Body of pancreas (tissue), 4 donors: ENCODE data around the gene UBAC2. TPM values are rescaled to one million over a fixed set of nuclear protein-coding genes. Genes with fewer than 3 reads are reported as not detected.
A peak's percentile ranks its signal among the peaks of the same experiment; 100 is the strongest.

ENCODE experiments used
- ATAC-seq: fragments of 150-250 bp; one replicate; pipeline ENCODE4 v1.9.1; 2016
- DNase-seq, 4 donors: peaks; one replicate each; pipeline ENCODE4 v3.0.0-alpha.2; 2019
- H3K27ac ChIP-seq, 4 donors: fragments of 200-600 bp; sonication (generic); 1 replicate in 3 of 4; 2 replicates in 1 of 4; pipeline versions ENCODE4 v1.5.1 to v1.6.1; 2016 to 2019; ENCODE audit warnings: mild to moderate bottlenecking in 1 of 4, mixed read lengths in 1 of 4, moderate library complexity in 1 of 4
- H3K27me3 ChIP-seq, 2 donors: fragments of 200-600 bp; sonication (generic); one replicate each; pipeline ENCODE4 v1.6.0; 2016; ENCODE audit warnings: mild to moderate bottlenecking in 1 of 2
- H3K36me3 ChIP-seq, 2 donors: fragments of 200-600 bp; sonication (generic); replicated peaks in 1 of 2; 2 replicates each; pipeline ENCODE4 v1.5.1; 2016; ENCODE audit warnings: low read depth in 2 of 2; ENCODE audit not compliant: insufficient read depth in 1 of 2
- H3K4me1 ChIP-seq: fragments of 200-600 bp; sonication (generic); one replicate; pipeline ENCODE4 v1.6.0; 2016
- H3K4me3 ChIP-seq, 2 donors: fragments of 200-600 bp; sonication (generic); 1 replicate in 1 of 2; 2 replicates in 1 of 2; pipeline ENCODE4 v1.5.1; 2016 to 2019
- H3K9me3 ChIP-seq, 3 donors: fragments of 200-600 bp; sonication (generic); 1 replicate in 2 of 3; 2 replicates in 1 of 3; pipeline ENCODE4 v1.5.1; 2016
- CTCF ChIP-seq, 7 experiments: fragments of 450-650 bp in 4 of 7; fragments of 200-600 bp in 3 of 7; sonication (generic) in 3 of 7; IDR thresholded peaks; one replicate each; pipeline ENCODE4 v1.5.1; 2016 to 2019; ENCODE audit warnings: antibody characterized with exemption in 7 of 7
- POLR2A ChIP-seq, 3 donors: fragments of 450-650 bp; IDR thresholded peaks; one replicate each; pipeline ENCODE4 v1.6.1; 2016; ENCODE audit warnings: antibody characterized with exemption in 3 of 3, mild to moderate bottlenecking in 2 of 3
- WGBS, 2 donors: methylation state at CpG; one replicate each; pipeline ENCODE4 v1.1.5; 2017; 5-methylcytosine and 5-hydroxymethylcytosine counted together
- intact Hi-C: fragments of 100-400 bp; cut with DNase I; formaldehyde crosslinking; loops from one replicate; pipeline ENCODE4 v1.15.1; 2023
- total RNA-seq, 2 donors: library from RNA; depleted of rRNA; stranded (reverse); fragments of >200 nt; gene quantifications; one replicate each; pipeline ENCODE4 v1.1.0, GENCODE V29; 2016

Gene UBAC2
- total RNA-seq, 2 donors from 2014 or later = 21.4 to 27.2 TPM

- Histone ChIP-seq H3K36me3 (no peaks in the 10 kb centered on the region), H3K4me1 (peaks cover 17% of the 10 kb centered on the region), H3K27me3 (no peaks in the 10 kb centered on the region), H3K9me3 (no peaks in the 10 kb centered on the region), H3K27ac (peak overlapping the region in 1 of 4 donors; percentile 57), H3K4me3 (no peak overlapping the region)
- intact Hi-C loops = no loop called here
- ATAC-seq (peak; percentile 50), DNase-seq (no peak)
- TF ChIP-seq CTCF (IDR thresholded peaks at IDR 0.05) (no peak), POLR2A (IDR thresholded peaks at IDR 0.05) (no peak)
- WGBS, 2 donors = 84 to 86% methylated on average over 5 of the region's 5 CpGs
Observed at GRCh38 chr13:99320693-99321481, 120.2 kb downstream of the UBAC2 start.

- no peak for ATAC-seq
- DNase-seq = no peak
- H3K27ac ChIP-seq = peak overlapping the region in 1 of 4 donors; percentile 57
Observed at GRCh38 chr13:99321709-99322108, 121.1 kb downstream of the UBAC2 start.

GRCh38 chr13:99322297-99323103, 121.8 kb downstream of the UBAC2 start:
- TF ChIP-seq POLR2A (IDR thresholded peaks at IDR 0.05) (no peak), CTCF (IDR thresholded peaks at IDR 0.05) (no peak)
- H3K4me1 ChIP-seq = peaks cover 8% of the 10 kb centered on the region
- DNase-seq = no peak
- H3K9me3 ChIP-seq = no peaks in the 10 kb centered on the region
- no peak overlapping the region for H3K4me3 ChIP-seq
- H3K27ac ChIP-seq = peak overlapping the region in 1 of 4 donors; percentile 57
- H3K27me3 ChIP-seq = no peaks in the 10 kb centered on the region
- intact Hi-C loops = no loop called here
- ATAC-seq = no peak
- no peaks in the 10 kb centered on the region for H3K36me3 ChIP-seq
- 72 to 81% methylated on average over 10 of the region's 10 CpGs for WGBS, 2 donors

More at GRCh38 chr13:99321709-99322108, 121.1 kb downstream of the UBAC2 start:
- Histone ChIP-seq H3K4me1 (peaks cover 12% of the 10 kb centered on the region), H3K27me3 (no peaks in the 10 kb centered on the region), H3K9me3 (no peaks in the 10 kb centered on the region), H3K4me3 (no peak overlapping the region), H3K36me3 (no peaks in the 10 kb centered on the region)
- intact Hi-C loops = no loop called here
- TF ChIP-seq CTCF (IDR thresholded peaks at IDR 0.05) (no peak), POLR2A (IDR thresholded peaks at IDR 0.05) (no peak)

- ATAC-seq = no peak
- Histone ChIP-seq H3K4me1 (peaks cover 8% of the 10 kb centered on the region), H3K4me3 (no peak overlapping the region), H3K9me3 (no peaks in the 10 kb centered on the region), H3K27ac (no peak overlapping the region), H3K27me3 (no peaks in the 10 kb centered on the region), H3K36me3 (no peaks in the 10 kb centered on the region)
- 85 to 91% methylated on average over 3 of the region's 3 CpGs for WGBS, 2 donors
- no peak for TF ChIP-seq CTCF (IDR thresholded peaks at IDR 0.05)
- no peak for TF ChIP-seq POLR2A (IDR thresholded peaks at IDR 0.05)
- intact Hi-C loops = no loop called here
- DNase-seq = no peak
Observed at GRCh38 chr13:99323488-99323887, 122.8 kb downstream of the UBAC2 start.
